HepG2 (cell line): Measurements from ENCODE around the gene TMEM80. TPM values are rescaled to one million over a fixed set of nuclear protein-coding genes. Genes with fewer than 3 reads are reported as not detected.

Source experiments
- E2F2 ChIP-seq: sonication (generic); formaldehyde crosslinking; IDR thresholded peaks from 2 replicates; pipeline ENCODE4 v1.4.0; 2020; ENCODE audit warnings: missing genetic modification reagents, borderline replicate concordance
- ELK4 ChIP-seq: sonication (generic); formaldehyde crosslinking; IDR thresholded peaks from 2 replicates; pipeline ENCODE4 v1.9.0; 2021; ENCODE audit warnings: missing genetic modification reagents, borderline replicate concordance
- NR0B2 ChIP-seq: sonication (generic); formaldehyde crosslinking; IDR thresholded peaks from 2 replicates; pipeline ENCODE4 v1.4.0; 2020; ENCODE audit warnings: mild to moderate bottlenecking, missing genetic modification reagents
- PRDM15 ChIP-seq: sonication (generic); formaldehyde crosslinking; IDR thresholded peaks from 2 replicates; pipeline ENCODE4 v1.4.0; 2020; ENCODE audit warnings: missing genetic modification reagents
- RBM22 ChIP-seq: fragments of 200-400 bp; formaldehyde crosslinking; optimal IDR thresholded peaks from 2 replicates; pipeline ENCODE3; 2017; ENCODE audit warnings: mild to moderate bottlenecking, low read length, moderate library complexity
- SP2 ChIP-seq: sonication (generic); formaldehyde crosslinking; IDR thresholded peaks from 2 replicates; pipeline ENCODE4 v1.5.1; 2020; ENCODE audit warnings: mild to moderate bottlenecking, missing genetic modification reagents
- THRA ChIP-seq: sonication (generic); formaldehyde crosslinking; IDR thresholded peaks from 2 replicates; pipeline ENCODE4 v1.4.0; 2020; ENCODE audit warnings: missing genetic modification reagents, borderline replicate concordance
- YEATS4 ChIP-seq: sonication (generic); formaldehyde crosslinking; IDR thresholded peaks from 2 replicates; pipeline ENCODE4 v1.4.0; 2020; ENCODE audit warnings: missing genetic modification reagents, borderline replicate concordance
- ZBTB34 ChIP-seq: sonication (generic); formaldehyde crosslinking; IDR thresholded peaks from 2 replicates; pipeline ENCODE4 v1.8.0; 2022; ENCODE audit warnings: mild to moderate bottlenecking, missing genetic modification reagents
- ZC3H4 ChIP-seq: sonication (generic); formaldehyde crosslinking; IDR thresholded peaks from 2 replicates; pipeline ENCODE4 v1.4.0; 2020; ENCODE audit warnings: missing genetic modification reagents, borderline replicate concordance
- ZGPAT ChIP-seq: IDR thresholded peaks from 2 replicates; pipeline ENCODE4 v1.6.1; 2016; ENCODE audit warnings: mild to moderate bottlenecking
- ZMAT3 ChIP-seq: sonication (generic); formaldehyde crosslinking; conservative IDR thresholded peaks from 2 replicates; pipeline ENCODE4 v1.7.0; 2021; ENCODE audit warnings: missing genetic modification reagents
- ZNF138 ChIP-seq: sonication (generic); formaldehyde crosslinking; IDR thresholded peaks from 2 replicates; pipeline ENCODE4 v1.5.0; 2020; ENCODE audit warnings: mild to moderate bottlenecking, low read depth, missing genetic modification reagents
- ZNF616 ChIP-seq: sonication (generic); formaldehyde crosslinking; IDR thresholded peaks from 2 replicates; pipeline ENCODE4 v1.5.0; 2020; ENCODE audit warnings: low read depth, mild to moderate bottlenecking, missing genetic modification reagents
- ZNF772 ChIP-seq: sonication (generic); formaldehyde crosslinking; IDR thresholded peaks from 2 replicates; pipeline ENCODE4 v1.5.0; 2020; ENCODE audit warnings: mild to moderate bottlenecking, missing genetic modification reagents
- polyA plus RNA-seq, 8 experiments: library from polyadenylated mRNA; depleted of rRNA in 3 of 8; stranded (reverse) in 7 of 8; unstranded in 1 of 8; fragments of >200 nt; fragmentation: Illumina TruSeq in 4 of 8; extraction: Trizol in 4 of 8; gene quantifications; 2 replicates each; pipeline versions ENCODE4 v1.2.1 to v1.2.3, GENCODE V29; 2011 to 2016; ENCODE audit warnings: low read depth in 4 of 8, missing spikeins in 1 of 8, mixed read lengths in 1 of 8; ENCODE audit not compliant: insufficient read depth in 1 of 8
- total RNA-seq, 5 experiments: library from RNA; depleted of rRNA; stranded (reverse); fragments of >200 nt; fragmentation: Illumina TruSeq; extraction: Trizol; gene quantifications; 2 replicates each; pipeline ENCODE4 v1.2.3, GENCODE V29; 2016; ENCODE audit warnings: low read depth in 1 of 5

The TMEM80 gene
- total and polyA plus RNA-seq, 2 of the 13 experiments (the other 11 are each of a cell fraction or from before 2014, with no cell fraction given): 5.6 to 17.1 TPM

- TF ChIP-seq ZBTB34 (peak; percentile 30; the same call in 1 of the 2 replicates), ZGPAT (CRISPR knock-in tag) (peak; percentile 59; the same call in 1 of the 2 replicates), NR0B2 (CRISPR knock-in tag) (0 out of 2 replicates have a peak, but pooled peaks have one; percentile 26), SP2 (CRISPR knock-in tag) (peak; percentile 56), ZMAT3 (CRISPR knock-in tag) (peak; percentile 52; the same call in 1 of the 2 replicates), ZNF616 (peak; percentile 34; the same call in 1 of the 2 replicates), ZNF138 (peak; percentile 86; the same call in 1 of the 2 replicates), ZC3H4 (no peak), RBM22 (peak; percentile 52), YEATS4 (CRISPR knock-in tag) (peak; percentile 81; the same call in 1 of the 2 replicates), E2F2 (CRISPR knock-in tag) (peak; percentile 41; the same call in 1 of the 2 replicates), ZNF772 (CRISPR knock-in tag) (no peak), PRDM15 (CRISPR knock-in tag) (peak; percentile 91), ELK4 (CRISPR knock-in tag) (no peak), THRA (CRISPR knock-in tag) (peak; percentile 94)
These were observed 9.4 kb downstream of the TMEM80 start (continued) for GRCh38 chr11:704781-705645.
